ENCODE measurements around the gene RFT1.

RFT1 gene

DNA sequence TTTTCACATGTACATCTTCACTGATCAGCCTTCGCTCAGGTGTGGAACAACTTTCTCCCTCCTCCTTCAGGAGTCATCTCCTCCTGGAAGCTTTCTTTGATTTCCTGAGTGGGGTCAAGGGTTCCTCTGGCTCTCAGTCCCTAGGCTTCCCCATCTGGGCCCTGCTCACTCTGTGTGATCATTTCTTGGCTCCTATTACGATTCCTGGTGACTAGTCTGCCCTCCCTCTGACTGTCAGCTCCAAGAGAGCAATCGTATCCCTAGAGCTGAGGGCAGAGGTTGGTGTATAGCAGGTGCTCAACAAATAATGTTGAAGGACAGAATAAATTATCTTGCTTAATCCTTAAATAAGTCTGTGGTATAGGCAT lies 15.5 kb upstream of the RFT1 start:
- TF ChIP-seq ZFP30 (CRISPR knock-in tag; IDR thresholded peaks at IDR 0.05) (no peak), ESRRG (CRISPR knock-in tag; IDR thresholded peaks at IDR 0.05) (no peak)

DNA sequence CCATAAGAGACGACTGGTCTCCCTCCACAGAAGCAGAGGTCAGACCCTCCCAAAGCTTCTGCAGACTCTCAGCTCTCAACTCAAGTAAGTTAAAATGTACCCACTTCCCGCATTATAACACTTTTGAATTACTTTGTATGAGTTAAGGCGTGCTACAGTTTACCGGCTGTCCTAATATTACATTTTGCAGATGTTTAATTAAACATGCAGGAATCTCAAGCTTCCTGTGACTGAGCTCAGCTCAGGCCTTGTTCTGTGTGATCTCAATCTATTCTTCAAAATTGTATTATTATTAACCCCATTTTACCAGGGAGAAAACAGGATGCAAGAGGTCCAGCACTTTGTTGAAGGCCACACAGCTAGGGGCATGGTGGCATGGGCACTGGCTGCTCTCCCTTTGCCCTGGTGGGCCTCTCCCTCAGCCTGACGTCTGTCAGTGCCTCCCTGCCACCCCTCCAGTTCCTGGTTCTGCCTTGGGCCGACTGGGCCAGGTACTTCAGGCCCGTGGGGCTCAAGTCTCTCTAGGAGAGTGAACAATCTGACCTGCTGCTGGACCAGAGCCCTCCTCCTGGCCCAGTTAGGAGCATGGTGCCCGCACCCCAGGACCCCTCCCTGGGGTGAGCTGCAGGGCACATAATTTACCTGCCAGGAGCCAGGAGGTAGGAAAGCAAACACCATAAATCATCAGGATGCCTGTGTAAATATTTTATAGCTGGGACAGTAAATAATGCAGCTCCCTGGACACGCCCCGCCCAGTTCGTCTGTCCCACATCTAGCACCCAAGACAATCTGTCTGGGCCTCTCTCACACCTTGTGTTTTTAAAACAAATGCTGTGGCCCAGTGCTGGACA lies 14.9 kb upstream of the RFT1 start:
- ATAC-seq = no peak
- TF ChIP-seq TCF4 (CRISPR knock-in tag; IDR thresholded peaks at IDR 0.05; ENCODE audit: borderline replicate concordance) (no peak), TOX (CRISPR knock-in tag; IDR thresholded peaks at IDR 0.05; ENCODE audit: borderline replicate concordance) (no peak), PPARA (CRISPR knock-in tag; IDR thresholded peaks at IDR 0.05; ENCODE audit: borderline replicate concordance) (no peak), SNAI2 (CRISPR knock-in tag; IDR thresholded peaks at IDR 0.05) (no peak), ZNF565 (CRISPR knock-in tag; conservative IDR thresholded peaks at IDR 0.05; ENCODE audit: low read depth) (no peak), ZFP30 (CRISPR knock-in tag; IDR thresholded peaks at IDR 0.05) (no peak), ZNF70 (CRISPR knock-in tag; IDR thresholded peaks at IDR 0.05) (no peak), ZNF8 (CRISPR knock-in tag; IDR thresholded peaks at IDR 0.05) (no peak), ARNTL (CRISPR knock-in tag; IDR thresholded peaks at IDR 0.05; ENCODE audit: borderline replicate concordance, low read depth) (no peak), ZC3H10 (CRISPR knock-in tag; IDR thresholded peaks at IDR 0.05) (no peak), ISL1 (CRISPR knock-in tag; IDR thresholded peaks at IDR 0.05) (no peak), RARB (CRISPR knock-in tag; IDR thresholded peaks at IDR 0.05) (no peak), BACH2 (CRISPR knock-in tag; IDR thresholded peaks at IDR 0.05; ENCODE audit: borderline replicate concordance) (no peak)
- TF ChIP-seq, protein P1, sequence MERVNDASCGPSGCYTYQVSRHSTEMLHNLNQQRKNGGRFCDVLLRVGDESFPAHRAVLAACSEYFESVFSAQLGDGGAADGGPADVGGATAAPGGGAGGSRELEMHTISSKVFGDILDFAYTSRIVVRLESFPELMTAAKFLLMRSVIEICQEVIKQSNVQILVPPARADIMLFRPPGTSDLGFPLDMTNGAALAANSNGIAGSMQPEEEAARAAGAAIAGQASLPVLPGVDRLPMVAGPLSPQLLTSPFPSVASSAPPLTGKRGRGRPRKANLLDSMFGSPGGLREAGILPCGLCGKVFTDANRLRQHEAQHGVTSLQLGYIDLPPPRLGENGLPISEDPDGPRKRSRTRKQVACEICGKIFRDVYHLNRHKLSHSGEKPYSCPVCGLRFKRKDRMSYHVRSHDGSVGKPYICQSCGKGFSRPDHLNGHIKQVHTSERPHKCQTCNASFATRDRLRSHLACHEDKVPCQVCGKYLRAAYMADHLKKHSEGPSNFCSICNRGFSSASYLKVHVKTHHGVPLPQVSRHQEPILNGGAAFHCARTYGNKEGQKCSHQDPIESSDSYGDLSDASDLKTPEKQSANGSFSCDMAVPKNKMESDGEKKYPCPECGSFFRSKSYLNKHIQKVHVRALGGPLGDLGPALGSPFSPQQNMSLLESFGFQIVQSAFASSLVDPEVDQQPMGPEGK (CRISPR knock-in tag; IDR thresholded peaks at IDR 0.05; ENCODE audit: borderline replicate concordance) = no peak
- TF ChIP-seq, protein P2, sequence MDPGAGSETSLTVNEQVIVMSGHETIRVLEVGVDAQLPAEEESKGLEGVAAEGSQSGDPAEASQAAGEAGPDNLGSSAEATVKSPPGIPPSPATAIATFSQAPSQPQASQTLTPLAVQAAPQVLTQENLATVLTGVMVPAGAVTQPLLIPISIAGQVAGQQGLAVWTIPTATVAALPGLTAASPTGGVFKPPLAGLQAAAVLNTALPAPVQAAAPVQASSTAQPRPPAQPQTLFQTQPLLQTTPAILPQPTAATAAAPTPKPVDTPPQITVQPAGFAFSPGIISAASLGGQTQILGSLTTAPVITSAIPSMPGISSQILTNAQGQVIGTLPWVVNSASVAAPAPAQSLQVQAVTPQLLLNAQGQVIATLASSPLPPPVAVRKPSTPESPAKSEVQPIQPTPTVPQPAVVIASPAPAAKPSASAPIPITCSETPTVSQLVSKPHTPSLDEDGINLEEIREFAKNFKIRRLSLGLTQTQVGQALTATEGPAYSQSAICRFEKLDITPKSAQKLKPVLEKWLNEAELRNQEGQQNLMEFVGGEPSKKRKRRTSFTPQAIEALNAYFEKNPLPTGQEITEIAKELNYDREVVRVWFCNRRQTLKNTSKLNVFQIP (CRISPR knock-in tag; IDR thresholded peaks at IDR 0.05; ENCODE audit: borderline replicate concordance, low read depth) = no peak
- TF ChIP-seq, protein P3, sequence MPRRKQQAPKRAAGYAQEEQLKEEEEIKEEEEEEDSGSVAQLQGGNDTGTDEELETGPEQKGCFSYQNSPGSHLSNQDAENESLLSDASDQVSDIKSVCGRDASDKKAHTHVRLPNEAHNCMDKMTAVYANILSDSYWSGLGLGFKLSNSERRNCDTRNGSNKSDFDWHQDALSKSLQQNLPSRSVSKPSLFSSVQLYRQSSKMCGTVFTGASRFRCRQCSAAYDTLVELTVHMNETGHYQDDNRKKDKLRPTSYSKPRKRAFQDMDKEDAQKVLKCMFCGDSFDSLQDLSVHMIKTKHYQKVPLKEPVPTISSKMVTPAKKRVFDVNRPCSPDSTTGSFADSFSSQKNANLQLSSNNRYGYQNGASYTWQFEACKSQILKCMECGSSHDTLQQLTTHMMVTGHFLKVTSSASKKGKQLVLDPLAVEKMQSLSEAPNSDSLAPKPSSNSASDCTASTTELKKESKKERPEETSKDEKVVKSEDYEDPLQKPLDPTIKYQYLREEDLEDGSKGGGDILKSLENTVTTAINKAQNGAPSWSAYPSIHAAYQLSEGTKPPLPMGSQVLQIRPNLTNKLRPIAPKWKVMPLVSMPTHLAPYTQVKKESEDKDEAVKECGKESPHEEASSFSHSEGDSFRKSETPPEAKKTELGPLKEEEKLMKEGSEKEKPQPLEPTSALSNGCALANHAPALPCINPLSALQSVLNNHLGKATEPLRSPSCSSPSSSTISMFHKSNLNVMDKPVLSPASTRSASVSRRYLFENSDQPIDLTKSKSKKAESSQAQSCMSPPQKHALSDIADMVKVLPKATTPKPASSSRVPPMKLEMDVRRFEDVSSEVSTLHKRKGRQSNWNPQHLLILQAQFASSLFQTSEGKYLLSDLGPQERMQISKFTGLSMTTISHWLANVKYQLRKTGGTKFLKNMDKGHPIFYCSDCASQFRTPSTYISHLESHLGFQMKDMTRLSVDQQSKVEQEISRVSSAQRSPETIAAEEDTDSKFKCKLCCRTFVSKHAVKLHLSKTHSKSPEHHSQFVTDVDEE (CRISPR knock-in tag; IDR thresholded peaks at IDR 0.05) = no peak
- TF ChIP-seq, protein P4, sequence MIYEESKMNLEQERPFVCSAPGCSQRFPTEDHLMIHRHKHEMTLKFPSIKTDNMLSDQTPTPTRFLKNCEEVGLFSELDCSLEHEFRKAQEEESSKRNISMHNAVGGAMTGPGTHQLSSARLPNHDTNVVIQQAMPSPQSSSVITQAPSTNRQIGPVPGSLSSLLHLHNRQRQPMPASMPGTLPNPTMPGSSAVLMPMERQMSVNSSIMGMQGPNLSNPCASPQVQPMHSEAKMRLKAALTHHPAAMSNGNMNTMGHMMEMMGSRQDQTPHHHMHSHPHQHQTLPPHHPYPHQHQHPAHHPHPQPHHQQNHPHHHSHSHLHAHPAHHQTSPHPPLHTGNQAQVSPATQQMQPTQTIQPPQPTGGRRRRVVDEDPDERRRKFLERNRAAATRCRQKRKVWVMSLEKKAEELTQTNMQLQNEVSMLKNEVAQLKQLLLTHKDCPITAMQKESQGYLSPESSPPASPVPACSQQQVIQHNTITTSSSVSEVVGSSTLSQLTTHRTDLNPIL (CRISPR knock-in tag; IDR thresholded peaks at IDR 0.05; ENCODE audit: low read depth) = no peak
- TF ChIP-seq, protein P5, sequence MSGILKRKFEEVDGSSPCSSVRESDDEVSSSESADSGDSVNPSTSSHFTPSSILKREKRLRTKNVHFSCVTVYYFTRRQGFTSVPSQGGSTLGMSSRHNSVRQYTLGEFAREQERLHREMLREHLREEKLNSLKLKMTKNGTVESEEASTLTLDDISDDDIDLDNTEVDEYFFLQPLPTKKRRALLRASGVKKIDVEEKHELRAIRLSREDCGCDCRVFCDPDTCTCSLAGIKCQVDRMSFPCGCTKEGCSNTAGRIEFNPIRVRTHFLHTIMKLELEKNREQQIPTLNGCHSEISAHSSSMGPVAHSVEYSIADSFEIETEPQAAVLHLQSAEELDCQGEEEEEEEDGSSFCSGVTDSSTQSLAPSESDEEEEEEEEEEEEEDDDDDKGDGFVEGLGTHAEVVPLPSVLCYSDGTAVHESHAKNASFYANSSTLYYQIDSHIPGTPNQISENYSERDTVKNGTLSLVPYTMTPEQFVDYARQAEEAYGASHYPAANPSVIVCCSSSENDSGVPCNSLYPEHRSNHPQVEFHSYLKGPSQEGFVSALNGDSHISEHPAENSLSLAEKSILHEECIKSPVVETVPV (CRISPR knock-in tag; IDR thresholded peaks at IDR 0.05) = no peak

More for the DNA sequence above, 15.5 kb upstream of the RFT1 start:
- ATAC-seq = no peak

DNA sequence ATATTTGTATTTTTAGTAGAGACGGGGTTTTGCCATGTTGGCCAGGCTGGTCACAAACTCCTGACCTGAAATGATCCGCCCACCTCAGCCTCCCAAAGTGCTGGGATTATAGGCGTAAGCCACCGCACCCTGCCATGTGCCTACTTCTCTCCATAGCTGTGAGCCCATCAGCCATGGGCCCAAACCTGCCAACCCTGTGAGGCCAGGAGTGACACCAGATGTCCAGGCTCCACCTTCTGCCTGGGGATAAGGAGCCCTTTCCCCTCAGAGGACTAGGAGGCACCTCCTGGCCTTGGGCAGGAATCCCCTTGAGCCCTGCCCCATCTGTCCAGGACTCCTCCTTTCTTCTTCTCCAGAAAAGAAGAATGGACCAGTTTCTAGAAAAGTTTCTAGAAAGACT lies 14.2 kb upstream of the RFT1 start:
- no peak for TF ChIP-seq OSR1 (CRISPR knock-in tag; IDR thresholded peaks at IDR 0.05)
- TF ChIP-seq ZNF8 (CRISPR knock-in tag; IDR thresholded peaks at IDR 0.05) = no peak
- TF ChIP-seq, protein P5 (CRISPR knock-in tag; IDR thresholded peaks at IDR 0.05) = no peak
- no peak for TF ChIP-seq ZC3H10 (CRISPR knock-in tag; IDR thresholded peaks at IDR 0.05)
- TF ChIP-seq, protein P2 (CRISPR knock-in tag; IDR thresholded peaks at IDR 0.05; ENCODE audit: borderline replicate concordance, low read depth) = no peak
- no peak for ATAC-seq
